Mucosa of descending colon (tissue), 3 donors: ENCODE data around the gene ABCC8. TPM values are rescaled to one million over a fixed set of nuclear protein-coding genes. Genes with fewer than 3 reads are reported as not detected.

Experiments used
- ATAC-seq: fragments of 200-7000 bp; cut with Tn5 transposase; one replicate; pipeline ENCODE4 v1.9.1; 2020; ENCODE audit warnings: mild to moderate bottlenecking, moderate library complexity
- DNase-seq, 3 donors: peaks; one replicate each; pipeline ENCODE4 v3.0.0-alpha.2; 2020
- H3K36me3 ChIP-seq: fragments of 200-600 bp; one replicate; pipeline ENCODE4 v1.8.0; 2021; ENCODE audit warnings: low read depth, mild to moderate bottlenecking
- H3K4me1 ChIP-seq: fragments of 200-600 bp; one replicate; pipeline ENCODE4 v1.8.0; 2021; ENCODE audit warnings: low read depth, mild to moderate bottlenecking
- H3K4me3 ChIP-seq: fragments of 200-600 bp; one replicate; pipeline ENCODE4 v1.8.0; 2021; ENCODE audit warnings: mild to moderate bottlenecking
- H3K9me3 ChIP-seq: fragments of 200-600 bp; one replicate; pipeline ENCODE4 v1.8.0; 2021; ENCODE audit warnings: mild to moderate bottlenecking
- intact Hi-C, 2 donors: fragments of 100-400 bp; cut with DNase I in 1 of 2; cut with micrococcal nuclease in 1 of 2; formaldehyde crosslinking; loops; one replicate each; pipeline versions ENCODE4 v1.11.0 to v1.11.1; 2022; cut with DNase I, micrococcal nuclease
- total RNA-seq, 3 donors: library from RNA; stranded (reverse); fragmentation: NEBNext Ultra II Directional in 2 of 3; extraction: Animal tissue kit (Norgen Biotek cat#: 25700) in 2 of 3; gene quantifications; one replicate each; pipeline versions ENCODE4 v1.2.1 to v1.2.4, GENCODE V29; 2021 to 2023
- TF ChIP-seq, protein P1 (sequence below): fragments of 200-600 bp; IDR thresholded peaks from one replicate; pipeline ENCODE4 v1.8.0; 2022; ENCODE audit warnings: antibody characterized with exemption, mild to moderate bottlenecking
- donor health status: DM: no; HTN: no; CAD: no; lungs with moderate emphysema.
- donor health status: DM: no; HTN: no; CAD: no.
- donor health status: DM: no; HTN: yes; CAD: no.

Gene ABCC8
- total RNA-seq, 3 donors from 2014 or later, result 2.2 to 4.1 (median 3.3) TPM

DNA sequence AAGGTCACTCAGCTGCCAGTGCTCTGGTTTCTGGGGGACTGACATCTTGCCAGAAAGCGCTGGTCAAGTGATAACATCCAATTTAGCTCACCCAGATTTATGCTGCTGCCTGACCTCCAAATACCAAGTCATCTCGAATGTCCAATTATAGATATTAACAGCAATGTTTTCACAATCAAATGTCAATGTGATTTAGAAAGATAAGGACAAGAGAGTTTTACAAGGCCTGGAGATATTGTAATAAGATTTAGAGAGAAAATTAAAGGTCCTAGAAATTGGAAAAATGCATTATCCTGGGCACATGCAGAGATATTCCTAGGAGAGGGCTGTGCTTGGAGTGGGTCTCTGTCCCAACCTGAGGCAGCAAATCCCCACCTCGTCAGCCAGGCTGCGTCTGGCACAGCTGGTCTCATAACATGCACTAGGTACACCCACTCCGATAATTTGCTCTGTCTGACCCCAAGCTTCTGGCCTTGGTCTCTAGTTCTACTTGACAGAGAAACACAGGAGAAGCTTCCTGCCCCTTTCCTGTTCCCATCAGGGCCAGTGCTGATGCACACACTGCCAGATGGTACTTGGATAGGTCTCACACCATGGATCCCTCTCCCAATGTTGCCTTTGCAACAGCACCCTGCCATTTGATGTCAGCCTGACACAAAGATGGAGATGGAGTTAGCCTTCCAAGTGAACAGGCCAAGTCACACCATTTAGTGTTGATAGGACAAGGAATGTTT lies 39.0 kb upstream of the ABCC8 start:
- intact Hi-C loops, result no loop called here
- Histone ChIP-seq H3K4me3 (no peak overlapping the region), H3K9me3 (no peaks in the 10 kb centered on the region), H3K4me1 (no peaks in the 10 kb centered on the region), H3K36me3 (no peaks in the 10 kb centered on the region)
- TF ChIP-seq, protein P1, sequence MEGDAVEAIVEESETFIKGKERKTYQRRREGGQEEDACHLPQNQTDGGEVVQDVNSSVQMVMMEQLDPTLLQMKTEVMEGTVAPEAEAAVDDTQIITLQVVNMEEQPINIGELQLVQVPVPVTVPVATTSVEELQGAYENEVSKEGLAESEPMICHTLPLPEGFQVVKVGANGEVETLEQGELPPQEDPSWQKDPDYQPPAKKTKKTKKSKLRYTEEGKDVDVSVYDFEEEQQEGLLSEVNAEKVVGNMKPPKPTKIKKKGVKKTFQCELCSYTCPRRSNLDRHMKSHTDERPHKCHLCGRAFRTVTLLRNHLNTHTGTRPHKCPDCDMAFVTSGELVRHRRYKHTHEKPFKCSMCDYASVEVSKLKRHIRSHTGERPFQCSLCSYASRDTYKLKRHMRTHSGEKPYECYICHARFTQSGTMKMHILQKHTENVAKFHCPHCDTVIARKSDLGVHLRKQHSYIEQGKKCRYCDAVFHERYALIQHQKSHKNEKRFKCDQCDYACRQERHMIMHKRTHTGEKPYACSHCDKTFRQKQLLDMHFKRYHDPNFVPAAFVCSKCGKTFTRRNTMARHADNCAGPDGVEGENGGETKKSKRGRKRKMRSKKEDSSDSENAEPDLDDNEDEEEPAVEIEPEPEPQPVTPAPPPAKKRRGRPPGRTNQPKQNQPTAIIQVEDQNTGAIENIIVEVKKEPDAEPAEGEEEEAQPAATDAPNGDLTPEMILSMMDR, result no peak
- ATAC-seq (no peak), DNase-seq (no peak)

DNA sequence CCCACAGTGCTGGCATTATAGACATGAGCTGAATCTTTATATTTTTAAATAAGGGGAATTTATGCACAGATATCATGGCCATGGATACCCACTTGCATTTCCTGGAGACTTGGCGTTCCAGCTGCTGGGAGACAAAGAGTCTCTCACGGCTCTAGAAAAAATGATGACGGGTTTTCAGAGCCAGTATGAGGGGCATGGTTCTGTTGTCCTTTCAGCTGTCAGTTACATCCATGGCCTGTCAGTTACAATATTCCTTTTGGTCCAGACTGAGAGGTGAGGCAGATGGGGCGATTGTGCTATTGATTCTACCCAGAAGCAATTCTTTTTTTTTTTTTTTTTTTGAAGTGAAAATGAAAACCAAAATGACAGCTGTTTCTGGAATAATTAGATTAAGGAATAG lies 37.8 kb upstream of the ABCC8 start:
- H3K9me3 ChIP-seq, result no peaks in the 10 kb centered on the region
- H3K36me3 ChIP-seq, result no peaks in the 10 kb centered on the region
- intact Hi-C loops, result no loop called here
- H3K4me1 ChIP-seq, result no peaks in the 10 kb centered on the region
- H3K4me3 ChIP-seq, result no peak overlapping the region
- DNase-seq (no peak), ATAC-seq (no peak)
- TF ChIP-seq, protein P1, result no peak

DNA sequence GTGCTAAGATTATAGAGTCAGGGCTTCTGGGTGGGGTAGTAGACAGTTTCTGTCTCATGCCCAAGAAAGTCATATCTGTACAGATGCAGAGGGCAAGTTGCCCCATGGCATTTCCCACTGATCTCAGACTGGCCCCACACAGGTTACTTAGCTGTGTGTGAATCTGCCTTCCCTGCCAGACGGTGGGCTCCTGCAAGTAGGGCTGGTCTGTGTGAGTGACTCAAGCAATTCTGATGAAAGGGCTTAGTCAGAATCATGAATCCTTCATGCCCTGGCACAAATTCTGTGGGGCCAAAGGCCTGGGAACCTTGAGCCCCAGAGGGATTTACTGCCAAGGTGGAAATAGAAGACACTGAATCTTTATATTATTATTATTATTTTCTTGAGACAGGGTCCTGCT lies 37.2 kb upstream of the ABCC8 start:
- TF ChIP-seq, protein P1, result no peak
- Histone ChIP-seq H3K36me3 (no peaks in the 10 kb centered on the region), H3K9me3 (no peaks in the 10 kb centered on the region), H3K4me1 (no peaks in the 10 kb centered on the region), H3K4me3 (no peak overlapping the region)
- intact Hi-C loops, result no loop called here
- DNase-seq (no peak), ATAC-seq (no peak)

DNA sequence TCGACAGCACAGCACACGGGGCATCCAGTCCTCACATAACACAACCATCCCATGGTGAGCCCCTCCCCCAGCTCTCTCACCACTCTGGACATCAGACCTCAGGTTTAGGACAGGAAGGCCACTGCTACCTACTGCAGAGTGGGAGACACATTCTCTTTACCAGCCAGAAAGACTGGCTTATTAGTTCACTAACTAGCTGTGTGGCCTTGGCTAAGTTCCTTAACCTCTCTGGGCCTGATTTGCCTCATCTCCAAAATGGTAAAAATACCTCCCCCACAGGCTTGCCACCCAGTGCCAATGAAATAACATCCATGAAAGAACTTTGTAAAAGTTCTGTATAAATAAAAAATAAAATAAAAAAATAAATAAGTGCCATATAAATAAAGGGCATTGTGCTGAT lies 35.5 kb upstream of the ABCC8 start:
- intact Hi-C loops, result no loop called here
- ATAC-seq (no peak), DNase-seq (no peak)
- H3K4me3 ChIP-seq, result no peak overlapping the region
- no peaks in the 10 kb centered on the region for H3K36me3 ChIP-seq
- H3K4me1 ChIP-seq, result no peaks in the 10 kb centered on the region
- TF ChIP-seq, protein P1, result no peak
- no peaks in the 10 kb centered on the region for H3K9me3 ChIP-seq

DNA sequence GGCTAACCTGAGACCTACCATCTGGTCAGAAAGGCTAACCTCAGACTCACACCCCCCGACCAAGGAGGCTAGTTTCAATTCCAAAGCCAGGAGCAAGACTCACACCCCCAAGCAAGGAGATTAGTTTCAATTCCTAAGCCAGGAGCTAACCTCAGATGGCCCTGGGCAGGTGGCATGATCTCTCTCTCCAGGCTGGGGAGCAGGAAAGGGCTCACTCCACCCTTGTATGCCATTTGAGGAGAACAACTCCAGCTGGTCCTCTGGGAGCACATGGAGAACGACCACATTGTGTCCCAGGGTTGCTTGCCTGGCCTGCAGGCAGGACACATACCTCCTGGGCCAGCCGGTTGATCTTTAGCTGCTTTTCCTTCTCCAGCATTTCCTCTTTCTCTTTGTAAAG lies 34.9 kb upstream of the ABCC8 start:
- TF ChIP-seq, protein P1, result no peak
- H3K4me3 ChIP-seq, result no peak overlapping the region
- intact Hi-C loops, result no loop called here
- H3K4me1 ChIP-seq, result no peaks in the 10 kb centered on the region
- no peak for ATAC-seq
- no peaks in the 10 kb centered on the region for H3K9me3 ChIP-seq
- DNase-seq, result no peak
- no peaks in the 10 kb centered on the region for H3K36me3 ChIP-seq
